ENCODE results near the gene CLTCL1. TPM values are rescaled to one million over a fixed set of nuclear protein-coding genes. Genes with fewer than 3 reads are reported as not detected.

The CLTCL1 gene
- total and polyA plus RNA-seq, 9 of the 15 experiments (the other 6 are each of a cell fraction or from before 2014, with no cell fraction given) = 1.1 to 11.7 (median 5.0) TPM

- TF ChIP-seq PTTG1 (tag; IDR thresholded peaks at IDR 0.05; ENCODE audit: low read depth) = no peak
- peak; percentile 49 for TF ChIP-seq ARID1B (IDR thresholded peaks at IDR 0.05)
- peak; percentile 50 for TF ChIP-seq MAX (CRISPR knock-in tag; IDR thresholded peaks at IDR 0.05)
- peak; percentile 52; the same call in 1 of the 2 replicates for TF ChIP-seq ZNF41 (CRISPR knock-in tag; conservative IDR thresholded peaks at IDR 0.05)
- TF ChIP-seq ZFP1 (CRISPR knock-in tag; IDR thresholded peaks at IDR 0.05) = peak; percentile 14; the same call in 1 of the 2 replicates
- 0 out of 2 replicates have a peak, but pooled peaks have one; percentile 32 for TF ChIP-seq ZNF584 (CRISPR knock-in tag; IDR thresholded peaks at IDR 0.05; ENCODE audit: low read depth)
- TF ChIP-seq CEBPB (tag; IDR thresholded peaks at IDR 0.05) = peak; percentile 92
- no peak for TF ChIP-seq BRF1 (IDR thresholded peaks at IDR 0.05; ENCODE audit: borderline replicate concordance, extremely low read depth, insufficient read length)
- TF ChIP-seq ZNF445 (CRISPR knock-in tag; IDR thresholded peaks at IDR 0.05; ENCODE audit: low read depth) = 0 out of 2 replicates have a peak, but pooled peaks have one; percentile 27
- 0 out of 2 replicates have a peak, but pooled peaks have one; percentile 36 for TF ChIP-seq DEAF1 (CRISPR knock-in tag; IDR thresholded peaks at IDR 0.05)
- TF ChIP-seq MBD1 (CRISPR knock-in tag; IDR thresholded peaks at IDR 0.05) = no peak
- peak; percentile 92; the same call in 1 of the 2 replicates for TF ChIP-seq ZNF133 (CRISPR knock-in tag; IDR thresholded peaks at IDR 0.05)
- 0 out of 2 replicates have a peak, but pooled peaks have one; percentile 42 for TF ChIP-seq ZNF561 (CRISPR knock-in tag; conservative IDR thresholded peaks at IDR 0.05)
- peak; percentile 27 for TF ChIP-seq RBBP5 (IDR thresholded peaks at IDR 0.05; ENCODE audit: borderline replicate concordance, insufficient read depth, low read length, poor library complexity, severe bottlenecking)
- peak; percentile 87; the same call in 1 of the 2 replicates for TF ChIP-seq OTX1 (CRISPR knock-in tag; IDR thresholded peaks at IDR 0.05)
- no peak for TF ChIP-seq ATF1 (CRISPR knock-in tag; IDR thresholded peaks at IDR 0.05)
- peak; percentile 11; the same call in 1 of the 2 replicates for TF ChIP-seq ATF1 (tag; IDR thresholded peaks at IDR 0.05)
- no peak for TF ChIP-seq TRIM28 (IDR thresholded peaks at IDR 0.05)
- TF ChIP-seq ZNF583 (CRISPR knock-in tag; IDR thresholded peaks at IDR 0.05) = 0 out of 2 replicates have a peak, but pooled peaks have one; percentile 43
- peak; percentile 84 for TF ChIP-seq SETDB1 (IDR thresholded peaks at IDR 0.05; ENCODE audit: low read length)
- no peak for TF ChIP-seq SAP30 (IDR thresholded peaks at IDR 0.05; ENCODE audit: borderline replicate concordance, insufficient read depth, low read depth, low read length, poor library complexity, severe bottlenecking)
- TF ChIP-seq ZFPM2 (CRISPR knock-in tag; IDR thresholded peaks at IDR 0.05) = 0 out of 2 replicates have a peak, but pooled peaks have one; percentile 48
- peak; percentile 36 to 51; a peak in 1 of 4 replicates for TF ChIP-seq MLX (CRISPR knock-in tag; conservative IDR thresholded peaks at IDR 0.05)
Measured at GRCh38 chr22:19244600-19245352, 46.7 kb downstream of the CLTCL1 start (continued).
